ENCODE data around the gene TBCK.

- TF ChIP-seq, protein P1, sequence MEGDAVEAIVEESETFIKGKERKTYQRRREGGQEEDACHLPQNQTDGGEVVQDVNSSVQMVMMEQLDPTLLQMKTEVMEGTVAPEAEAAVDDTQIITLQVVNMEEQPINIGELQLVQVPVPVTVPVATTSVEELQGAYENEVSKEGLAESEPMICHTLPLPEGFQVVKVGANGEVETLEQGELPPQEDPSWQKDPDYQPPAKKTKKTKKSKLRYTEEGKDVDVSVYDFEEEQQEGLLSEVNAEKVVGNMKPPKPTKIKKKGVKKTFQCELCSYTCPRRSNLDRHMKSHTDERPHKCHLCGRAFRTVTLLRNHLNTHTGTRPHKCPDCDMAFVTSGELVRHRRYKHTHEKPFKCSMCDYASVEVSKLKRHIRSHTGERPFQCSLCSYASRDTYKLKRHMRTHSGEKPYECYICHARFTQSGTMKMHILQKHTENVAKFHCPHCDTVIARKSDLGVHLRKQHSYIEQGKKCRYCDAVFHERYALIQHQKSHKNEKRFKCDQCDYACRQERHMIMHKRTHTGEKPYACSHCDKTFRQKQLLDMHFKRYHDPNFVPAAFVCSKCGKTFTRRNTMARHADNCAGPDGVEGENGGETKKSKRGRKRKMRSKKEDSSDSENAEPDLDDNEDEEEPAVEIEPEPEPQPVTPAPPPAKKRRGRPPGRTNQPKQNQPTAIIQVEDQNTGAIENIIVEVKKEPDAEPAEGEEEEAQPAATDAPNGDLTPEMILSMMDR (conservative IDR thresholded peaks at IDR 0.05; ENCODE audit: low read length) = no peak
- TF ChIP-seq EZH2phosphoT487 (IDR thresholded peaks at IDR 0.05; ENCODE audit: borderline replicate concordance) = no peak
Observed at GRCh38 chr4:106315476-106315967, 487 bp downstream of the TBCK start.

All from Loucy (cell line).